ENCODE data around the gene CPEB1.
"Not testable (repeated sequence)": the region's sequence is repeated elsewhere in the genome, so short reads cannot be mapped to it uniquely, and the experiment has no call there.

The CPEB1 gene

DNA sequence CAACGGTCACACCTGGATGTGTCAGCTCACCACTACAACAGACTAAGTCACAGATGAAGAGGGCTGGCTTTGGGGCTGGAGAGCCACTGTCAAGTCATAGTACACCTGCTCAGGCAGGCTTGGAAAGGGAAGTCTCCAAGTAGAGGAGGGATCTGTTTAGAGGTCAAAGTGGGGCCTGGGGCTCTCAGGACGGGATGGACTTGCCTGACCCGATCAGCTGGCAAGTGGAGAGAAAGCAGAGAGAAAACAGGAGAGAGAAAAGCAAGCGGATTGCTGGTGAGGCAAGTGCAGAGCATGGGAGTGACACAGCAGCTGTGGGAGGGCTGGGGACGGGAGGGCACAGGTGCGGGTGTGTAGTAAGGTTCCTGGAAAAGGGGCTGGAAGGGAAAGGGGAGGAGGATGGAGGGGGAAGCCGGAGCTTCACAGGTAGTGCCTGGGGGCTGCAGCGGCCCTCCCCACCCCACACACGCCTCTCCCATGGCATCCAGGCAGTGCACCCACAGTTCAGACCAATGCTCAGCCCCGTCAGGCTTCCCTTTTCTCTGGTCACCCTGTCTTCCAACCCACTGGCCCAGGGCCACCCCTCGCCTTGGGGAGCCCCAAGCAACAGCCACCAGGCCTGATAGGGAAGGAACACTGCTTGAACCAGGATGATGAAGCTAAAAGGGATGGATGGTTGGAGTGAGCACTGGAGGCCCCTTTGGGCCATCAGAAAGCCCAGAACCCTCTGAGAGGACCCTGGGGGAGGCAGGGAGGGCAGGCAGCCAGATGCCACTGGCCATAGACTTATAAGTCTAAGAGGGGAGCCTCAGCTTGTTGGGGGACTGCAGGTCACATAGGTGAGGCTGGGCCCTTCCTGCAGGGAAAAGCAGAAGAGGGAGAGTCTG, 115.4 kb downstream of the CPEB1 start:
- peaks cover 44% of the 10 kb centered on the region for H3K36me3 Mint-ChIP-seq (ENCODE audit: low read depth)
- peaks cover 6% of the 10 kb centered on the region for H3K4me1 Mint-ChIP-seq (ENCODE audit: low read depth)
- no peak overlapping the region for H3K4me3 Mint-ChIP-seq
- H3K27me3 Mint-ChIP-seq, result no peaks in the 10 kb centered on the region
- intact Hi-C loops (cut with micrococcal nuclease), result loop anchor here (10.0 kb wide), 1 partner anchor 473 kb away; no protein-coding TSS in a partner anchor
- no peak overlapping the region for H3K27ac Mint-ChIP-seq
- H3K9me3 Mint-ChIP-seq, result no peaks in the 10 kb centered on the region

DNA sequence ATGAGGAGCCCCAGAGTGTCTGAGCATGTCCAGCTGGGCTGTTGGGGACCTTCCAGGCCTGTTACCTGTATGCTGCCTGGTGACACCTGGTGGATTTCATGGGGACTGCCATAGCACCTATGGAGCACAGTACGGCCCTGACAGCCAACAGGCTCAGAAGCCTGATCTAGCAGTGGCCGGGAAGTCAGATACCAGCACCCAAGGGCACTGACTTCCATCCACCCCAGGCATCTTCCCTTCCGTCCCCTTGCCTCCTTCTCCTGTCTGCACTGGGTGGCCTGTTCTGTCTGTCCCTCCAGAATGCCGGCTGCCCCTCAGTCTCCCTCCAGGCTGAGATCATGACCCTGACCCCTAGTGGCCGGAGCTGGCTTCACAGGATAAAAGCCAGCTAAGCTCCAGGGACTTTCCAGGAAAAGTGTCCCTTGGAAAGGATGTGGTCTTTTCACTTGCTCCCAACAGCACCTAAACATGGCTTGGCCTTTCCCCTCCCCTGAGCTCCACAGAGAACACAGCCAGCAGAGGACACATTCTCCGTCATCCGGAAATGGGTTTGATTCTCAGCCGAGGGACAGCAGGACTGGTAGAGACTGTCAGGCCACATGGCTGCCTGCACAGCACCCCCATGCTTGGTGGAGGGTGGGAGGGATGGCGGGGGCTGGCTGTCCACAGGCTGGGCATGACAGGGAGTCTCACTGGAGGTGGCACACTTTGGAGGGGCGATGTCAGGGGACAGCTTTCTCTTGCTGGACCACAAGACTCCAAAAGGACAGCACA, 116.4 kb downstream of the CPEB1 start:
- Mint-ChIP-seq H3K4me1 (ENCODE audit: low read depth) (peaks cover 6% of the 10 kb centered on the region), H3K4me3 (no peak overlapping the region), H3K27ac (no peak overlapping the region), H3K36me3 (ENCODE audit: low read depth) (peaks cover 35% of the 10 kb centered on the region), H3K27me3 (no peaks in the 10 kb centered on the region), H3K9me3 (no peaks in the 10 kb centered on the region)
- intact Hi-C loops (cut with micrococcal nuclease), result loop anchor here (10.0 kb wide), 1 partner anchor 474 kb away; no protein-coding TSS in a partner anchor

DNA sequence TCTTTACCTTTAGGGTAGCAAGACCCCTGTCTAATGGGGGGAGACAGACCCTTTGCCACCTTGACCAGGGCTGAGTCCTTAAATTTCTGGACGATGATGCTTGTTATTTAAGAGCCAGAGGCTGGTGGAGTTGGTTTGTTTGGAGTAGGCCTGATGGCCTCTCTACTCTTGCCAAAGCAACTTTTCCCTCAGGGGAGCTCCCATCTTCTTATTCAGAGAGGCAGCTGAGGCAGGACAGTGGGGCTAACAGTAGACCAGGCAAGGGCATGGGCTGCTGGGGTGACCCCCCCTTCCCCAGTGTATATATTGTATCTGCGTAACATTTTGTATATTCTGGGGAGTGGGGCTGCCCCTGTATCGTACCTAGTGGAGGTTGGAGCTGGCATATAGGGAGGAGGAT, 117.2 kb downstream of the CPEB1 start:
- Mint-ChIP-seq H3K36me3 (ENCODE audit: low read depth) (peaks cover 27% of the 10 kb centered on the region), H3K9me3 (no peaks in the 10 kb centered on the region), H3K27me3 (no peaks in the 10 kb centered on the region), H3K4me3 (no peak overlapping the region), H3K27ac (no peak overlapping the region), H3K4me1 (ENCODE audit: low read depth) (peaks cover 6% of the 10 kb centered on the region)
- intact Hi-C loops (cut with micrococcal nuclease), result loop anchor here (10.0 kb wide), 1 partner anchor 475 kb away; no protein-coding TSS in a partner anchor

DNA sequence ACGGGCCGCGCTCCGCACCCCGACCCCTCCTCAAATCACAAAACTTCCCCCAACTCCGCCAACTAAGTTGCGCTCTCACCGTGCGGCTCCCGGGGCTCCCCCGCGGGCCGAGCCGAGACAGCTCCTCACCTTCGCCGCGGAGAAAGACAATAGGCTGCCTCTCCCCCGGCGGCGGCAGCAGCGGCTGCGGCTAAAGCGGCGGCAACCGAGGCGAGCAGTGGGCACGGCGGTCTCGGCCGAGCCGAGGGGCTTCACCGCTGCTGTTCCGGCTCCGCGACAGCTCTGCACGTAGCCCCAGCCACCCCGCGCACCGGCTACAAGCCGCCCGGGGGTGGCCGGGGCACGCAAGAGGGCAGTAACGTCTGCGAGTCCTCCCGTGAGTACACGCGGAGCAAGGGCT, 133.6 kb downstream of the CPEB1 start:
- H3K9me3 Mint-ChIP-seq; H3K36me3 Mint-ChIP-seq (ENCODE audit: low read depth); H3K4me3 Mint-ChIP-seq; H3K27me3 Mint-ChIP-seq; H3K4me1 Mint-ChIP-seq (ENCODE audit: low read depth); H3K27ac Mint-ChIP-seq; intact Hi-C loops (cut with micrococcal nuclease): not testable (repeated sequence)

DNA sequence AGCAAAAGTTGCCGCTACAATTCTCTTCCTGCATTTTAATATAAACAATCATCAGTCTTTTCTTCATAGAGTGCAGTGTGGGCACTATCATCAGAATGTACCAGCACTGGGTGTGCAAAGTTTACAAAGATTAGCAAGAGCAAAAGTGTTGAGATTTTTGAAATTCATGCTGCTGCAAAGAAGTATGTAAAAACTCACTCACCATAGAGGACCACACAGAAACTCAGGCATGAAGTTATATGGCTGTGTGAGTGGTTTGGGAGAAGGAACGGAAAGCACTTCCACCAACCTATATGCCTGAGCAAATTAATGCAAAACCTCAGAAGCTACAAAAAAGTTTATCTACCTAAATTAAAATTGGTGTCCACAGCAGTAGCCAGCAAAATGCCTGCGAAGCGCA, 139.5 kb downstream of the CPEB1 start:
- intact Hi-C loops (cut with micrococcal nuclease); H3K27me3 Mint-ChIP-seq; H3K9me3 Mint-ChIP-seq; H3K4me3 Mint-ChIP-seq; H3K36me3 Mint-ChIP-seq (ENCODE audit: low read depth); H3K4me1 Mint-ChIP-seq (ENCODE audit: low read depth); H3K27ac Mint-ChIP-seq: not testable (repeated sequence)

DNA sequence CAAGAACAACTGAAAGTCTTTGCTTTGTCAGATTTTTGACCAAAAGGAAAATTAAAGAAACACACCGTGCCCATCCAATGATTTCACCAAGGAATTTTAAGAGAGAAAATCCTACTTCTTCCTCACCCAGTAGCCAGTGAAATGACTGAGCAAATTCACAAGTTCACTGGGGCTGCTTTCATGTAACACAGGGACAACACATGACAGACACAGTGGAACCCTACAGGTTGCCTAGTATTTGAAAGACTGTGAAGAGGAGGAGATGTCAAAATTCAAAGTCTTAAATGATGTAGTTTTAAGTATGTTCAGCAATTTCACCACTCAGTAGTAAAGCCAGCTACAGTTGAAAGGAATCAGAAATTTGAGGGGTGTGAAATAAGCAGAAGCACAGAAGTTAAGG, 140.1 kb downstream of the CPEB1 start:
- intact Hi-C loops (cut with micrococcal nuclease); H3K9me3 Mint-ChIP-seq; H3K4me3 Mint-ChIP-seq; H3K4me1 Mint-ChIP-seq (ENCODE audit: low read depth); H3K27ac Mint-ChIP-seq; H3K36me3 Mint-ChIP-seq (ENCODE audit: low read depth); H3K27me3 Mint-ChIP-seq: not testable (repeated sequence)

DNA sequence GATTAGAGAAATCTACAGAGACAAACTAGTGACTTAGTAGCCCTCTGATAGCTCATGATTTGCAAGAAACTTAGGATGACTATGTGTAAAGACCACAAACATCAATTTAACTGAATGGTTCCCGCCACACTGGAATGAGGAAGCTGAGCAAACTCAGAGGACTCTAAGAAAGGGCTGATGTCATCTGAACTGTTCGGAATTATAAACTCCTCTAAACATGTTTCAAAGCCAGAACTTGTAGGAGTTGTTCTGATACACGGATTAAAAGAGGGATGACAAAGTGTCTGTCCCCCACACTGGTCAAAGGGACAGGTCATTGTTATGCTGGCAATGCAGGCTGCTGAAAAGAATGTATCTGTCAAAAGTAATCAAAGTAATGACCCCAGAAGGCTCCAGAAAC, 141.3 kb downstream of the CPEB1 start:
- H3K27ac Mint-ChIP-seq; H3K4me3 Mint-ChIP-seq; H3K9me3 Mint-ChIP-seq; intact Hi-C loops (cut with micrococcal nuclease); H3K27me3 Mint-ChIP-seq; H3K36me3 Mint-ChIP-seq (ENCODE audit: low read depth); H3K4me1 Mint-ChIP-seq (ENCODE audit: low read depth): not testable (repeated sequence)

DNA sequence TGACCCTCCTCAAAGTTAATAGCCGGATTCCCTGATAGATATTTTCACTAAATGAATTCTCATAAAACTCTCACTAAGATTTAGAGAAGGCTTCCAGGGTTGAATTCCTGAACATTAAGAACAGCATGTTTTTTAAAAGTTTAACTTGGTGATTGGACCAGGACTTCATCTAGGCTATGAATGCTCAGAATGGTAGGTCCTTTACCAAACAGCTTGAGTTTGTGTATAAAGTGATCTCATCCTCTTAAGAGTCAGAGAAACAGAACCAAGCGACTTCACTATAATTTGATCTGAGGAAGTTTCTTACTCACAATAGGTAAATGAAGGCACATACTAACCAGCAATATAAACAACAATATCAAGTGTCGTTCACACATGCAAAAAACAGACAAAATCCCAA, 143.1 kb downstream of the CPEB1 start:
- H3K4me3 Mint-ChIP-seq; H3K36me3 Mint-ChIP-seq (ENCODE audit: low read depth); intact Hi-C loops (cut with micrococcal nuclease); H3K27ac Mint-ChIP-seq; H3K4me1 Mint-ChIP-seq (ENCODE audit: low read depth); H3K27me3 Mint-ChIP-seq; H3K9me3 Mint-ChIP-seq: not testable (repeated sequence)

DNA sequence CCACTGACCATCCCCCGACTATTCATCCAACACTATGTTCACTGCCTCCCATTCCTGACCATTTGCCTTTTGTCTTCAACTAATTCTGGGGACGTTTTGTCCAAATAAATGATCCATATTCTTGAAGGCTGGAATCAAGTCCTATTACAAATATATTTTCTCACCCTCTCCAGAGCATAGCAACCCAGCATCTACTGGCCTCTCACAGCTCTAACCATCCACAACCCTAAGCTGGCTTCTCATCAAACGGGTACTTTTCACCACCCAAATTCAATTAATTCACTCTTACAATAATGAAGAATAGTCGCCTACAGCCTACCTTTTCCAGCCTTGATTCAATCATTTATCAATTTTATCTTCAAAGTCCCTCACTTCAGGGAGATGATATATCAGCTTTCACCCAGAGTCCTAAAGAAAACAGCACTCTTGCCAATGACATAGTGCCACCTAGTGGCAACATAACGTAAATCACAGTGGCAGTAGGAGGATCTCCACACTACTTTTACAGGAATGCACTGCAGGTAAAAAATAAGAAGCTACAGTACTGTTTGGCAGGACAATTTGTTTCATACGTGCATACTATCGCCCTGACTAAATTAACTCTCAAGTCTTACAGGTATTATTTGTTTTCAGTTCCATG, 144.3 kb downstream of the CPEB1 start:
- H3K9me3 Mint-ChIP-seq; intact Hi-C loops (cut with micrococcal nuclease); H3K27me3 Mint-ChIP-seq; H3K36me3 Mint-ChIP-seq (ENCODE audit: low read depth); H3K4me3 Mint-ChIP-seq; H3K27ac Mint-ChIP-seq; H3K4me1 Mint-ChIP-seq (ENCODE audit: low read depth): not testable (repeated sequence)

DNA sequence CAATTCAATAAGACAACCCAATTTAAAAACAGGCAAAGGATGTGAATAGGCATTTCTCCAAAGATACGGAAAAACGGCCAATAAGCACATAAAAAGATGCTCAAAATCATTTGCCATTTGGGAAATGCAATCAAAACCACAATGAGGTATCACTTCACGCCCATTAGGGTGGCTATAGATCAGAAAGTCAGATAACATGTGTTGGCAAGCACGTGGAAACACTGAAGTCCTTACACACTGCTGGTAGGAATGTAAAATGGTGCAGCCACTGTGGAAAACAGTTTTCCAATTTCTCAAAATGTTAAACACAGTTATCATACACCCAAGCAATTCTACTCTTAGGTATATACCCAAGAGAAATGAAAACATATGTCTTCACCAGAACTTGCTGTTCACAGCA, 146.4 kb downstream of the CPEB1 start:
- H3K36me3 Mint-ChIP-seq (ENCODE audit: low read depth); H3K9me3 Mint-ChIP-seq; H3K4me1 Mint-ChIP-seq (ENCODE audit: low read depth); intact Hi-C loops (cut with micrococcal nuclease); H3K27ac Mint-ChIP-seq; H3K4me3 Mint-ChIP-seq; H3K27me3 Mint-ChIP-seq: not testable (repeated sequence)

DNA sequence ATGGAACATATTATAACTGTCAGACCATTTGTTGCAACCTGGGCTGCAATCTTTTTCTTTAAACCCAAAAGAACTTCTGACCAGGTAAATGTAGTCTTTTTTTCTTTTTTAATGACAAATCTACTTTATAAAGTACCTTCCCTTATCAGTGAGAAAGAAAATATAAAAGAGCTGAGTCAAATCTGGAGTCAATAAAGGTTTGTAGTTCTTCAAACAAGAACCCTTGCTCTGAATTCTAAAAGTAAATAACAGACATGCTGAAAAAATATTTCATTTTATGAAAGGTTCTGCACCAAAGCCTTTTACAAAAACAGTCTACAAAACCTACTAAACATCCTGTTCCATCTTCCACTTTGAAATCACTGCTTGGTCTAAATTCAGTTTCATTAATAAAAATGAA, 149.2 kb downstream of the CPEB1 start:
- H3K4me1 Mint-ChIP-seq (ENCODE audit: low read depth); H3K27me3 Mint-ChIP-seq; intact Hi-C loops (cut with micrococcal nuclease); H3K36me3 Mint-ChIP-seq (ENCODE audit: low read depth); H3K27ac Mint-ChIP-seq; H3K4me3 Mint-ChIP-seq; H3K9me3 Mint-ChIP-seq: not testable (repeated sequence)
